WERI-Rb-1 (cell line): ENCODE measurements around the gene LIFR.

Experiments
- DNase-seq: peaks from one replicate; pipeline ENCODE4 v3.0.0-alpha.2; 2020
- H3K27ac ChIP-seq: fragments of 250-450 bp; sonication (Bioruptor Pico); 2 replicates; pipeline ENCODE4 v1.5.1; 2020; ENCODE audit warnings: mild to moderate bottlenecking, moderate library complexity
- H3K27me3 ChIP-seq: fragments of 250-450 bp; sonication (Bioruptor Pico); 2 replicates; pipeline ENCODE4 v1.5.1; 2021; ENCODE audit warnings: mild to moderate bottlenecking, low read depth, moderate library complexity; ENCODE audit not compliant: insufficient read depth, severe bottlenecking
- H3K36me3 ChIP-seq: fragments of 250-450 bp; sonication (Bioruptor Pico); 2 replicates; pipeline ENCODE4 v1.5.1; 2020; ENCODE audit warnings: mild to moderate bottlenecking, moderate library complexity
- H3K4me3 ChIP-seq: 2 replicates; pipeline ENCODE4 v1.5.1; 2011; ENCODE audit warnings: low read depth, mild to moderate bottlenecking, control low read depth, low read length
- H3K9me3 ChIP-seq: fragments of 250-450 bp; sonication (Bioruptor Pico); 2 replicates; pipeline ENCODE4 v1.5.1; 2021; ENCODE audit warnings: mild to moderate bottlenecking, moderate library complexity; ENCODE audit not compliant: severe bottlenecking
- TF ChIP-seq, protein P1 (sequence below): IDR thresholded peaks from 2 replicates; pipeline ENCODE4 v1.5.1; 2011; ENCODE audit warnings: low read depth, mild to moderate bottlenecking, control low read depth, inconsistent platforms, low read length

The LIFR gene

DNA sequence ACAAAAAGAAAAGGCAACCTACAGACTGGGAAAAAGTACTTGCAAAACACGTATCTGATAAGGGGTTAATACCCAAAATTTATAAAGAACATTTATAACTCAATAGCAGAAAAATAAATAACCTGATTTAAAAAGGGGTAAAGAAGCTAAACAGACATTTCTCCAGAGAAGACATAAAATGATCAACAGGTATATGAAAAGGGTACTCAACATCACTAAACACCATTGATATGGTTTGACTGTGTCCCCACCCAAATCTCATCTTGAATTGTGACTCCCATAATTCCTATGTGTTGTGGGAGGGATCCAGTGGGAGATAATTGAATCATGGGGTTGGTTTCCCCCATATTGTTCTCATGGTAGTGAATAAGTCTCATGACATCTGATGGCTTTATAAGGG, 27.1 kb upstream of the LIFR start:
- TF ChIP-seq, protein P1, sequence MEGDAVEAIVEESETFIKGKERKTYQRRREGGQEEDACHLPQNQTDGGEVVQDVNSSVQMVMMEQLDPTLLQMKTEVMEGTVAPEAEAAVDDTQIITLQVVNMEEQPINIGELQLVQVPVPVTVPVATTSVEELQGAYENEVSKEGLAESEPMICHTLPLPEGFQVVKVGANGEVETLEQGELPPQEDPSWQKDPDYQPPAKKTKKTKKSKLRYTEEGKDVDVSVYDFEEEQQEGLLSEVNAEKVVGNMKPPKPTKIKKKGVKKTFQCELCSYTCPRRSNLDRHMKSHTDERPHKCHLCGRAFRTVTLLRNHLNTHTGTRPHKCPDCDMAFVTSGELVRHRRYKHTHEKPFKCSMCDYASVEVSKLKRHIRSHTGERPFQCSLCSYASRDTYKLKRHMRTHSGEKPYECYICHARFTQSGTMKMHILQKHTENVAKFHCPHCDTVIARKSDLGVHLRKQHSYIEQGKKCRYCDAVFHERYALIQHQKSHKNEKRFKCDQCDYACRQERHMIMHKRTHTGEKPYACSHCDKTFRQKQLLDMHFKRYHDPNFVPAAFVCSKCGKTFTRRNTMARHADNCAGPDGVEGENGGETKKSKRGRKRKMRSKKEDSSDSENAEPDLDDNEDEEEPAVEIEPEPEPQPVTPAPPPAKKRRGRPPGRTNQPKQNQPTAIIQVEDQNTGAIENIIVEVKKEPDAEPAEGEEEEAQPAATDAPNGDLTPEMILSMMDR, result no peak
- Histone ChIP-seq H3K27ac (no peak overlapping the region), H3K36me3 (no peaks in the 10 kb centered on the region), H3K27me3 (no peaks in the 10 kb centered on the region), H3K4me3 (no peak overlapping the region), H3K9me3 (no peaks in the 10 kb centered on the region)
- no peak for DNase-seq

DNA sequence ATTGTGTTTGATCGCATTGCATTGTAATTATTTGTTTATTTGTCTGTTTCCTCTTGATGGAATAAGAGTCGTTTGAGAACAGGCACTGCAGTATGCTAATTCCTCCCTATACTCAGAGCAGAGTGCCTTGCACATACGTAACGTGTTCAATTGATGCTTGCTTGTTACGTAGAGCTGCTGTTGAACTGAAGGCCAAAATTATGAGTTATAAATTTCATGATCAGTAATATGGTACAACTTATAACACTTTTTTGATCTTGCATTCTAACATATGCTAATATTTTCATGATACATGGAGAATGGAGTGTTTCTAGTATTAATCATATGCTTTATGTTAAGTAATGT, 26.5 kb upstream of the LIFR start:
- no peak for DNase-seq
- Histone ChIP-seq H3K27ac (no peak overlapping the region), H3K36me3 (no peaks in the 10 kb centered on the region), H3K9me3 (no peaks in the 10 kb centered on the region), H3K4me3 (no peak overlapping the region), H3K27me3 (no peaks in the 10 kb centered on the region)
- TF ChIP-seq, protein P1, result no peak

DNA sequence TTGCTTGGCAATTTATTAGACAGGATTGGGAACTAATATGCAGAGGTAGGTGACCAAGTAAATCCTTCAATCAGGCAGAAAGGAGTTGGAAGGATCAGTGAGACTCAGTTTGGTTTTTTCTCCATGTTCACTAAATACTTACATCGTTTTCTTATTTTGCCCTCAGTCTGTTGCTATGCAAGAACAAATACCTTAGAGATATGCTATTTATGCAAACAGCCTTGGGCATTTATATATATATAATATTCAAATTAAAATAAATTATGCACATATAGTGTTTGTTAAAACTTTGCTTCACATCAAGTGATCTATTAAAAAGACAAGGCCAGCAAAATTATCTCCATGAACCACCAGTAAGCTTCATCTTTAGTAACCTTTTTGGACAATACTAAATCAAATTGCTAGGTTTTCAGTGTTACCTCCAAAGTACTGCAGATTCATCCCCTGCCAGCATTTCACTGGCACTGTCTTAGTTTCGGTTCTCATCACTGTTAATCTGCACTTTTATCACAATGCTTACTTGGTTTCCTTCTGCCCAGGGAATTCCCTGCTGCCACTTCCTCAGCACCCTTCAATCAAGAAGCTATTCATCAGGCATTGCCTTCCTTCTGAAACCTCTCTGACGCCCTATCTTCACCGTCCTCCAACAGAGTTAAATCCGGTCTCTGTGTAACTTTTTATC, 26.0 kb upstream of the LIFR start:
- no peaks in the 10 kb centered on the region for H3K36me3 ChIP-seq

DNA sequence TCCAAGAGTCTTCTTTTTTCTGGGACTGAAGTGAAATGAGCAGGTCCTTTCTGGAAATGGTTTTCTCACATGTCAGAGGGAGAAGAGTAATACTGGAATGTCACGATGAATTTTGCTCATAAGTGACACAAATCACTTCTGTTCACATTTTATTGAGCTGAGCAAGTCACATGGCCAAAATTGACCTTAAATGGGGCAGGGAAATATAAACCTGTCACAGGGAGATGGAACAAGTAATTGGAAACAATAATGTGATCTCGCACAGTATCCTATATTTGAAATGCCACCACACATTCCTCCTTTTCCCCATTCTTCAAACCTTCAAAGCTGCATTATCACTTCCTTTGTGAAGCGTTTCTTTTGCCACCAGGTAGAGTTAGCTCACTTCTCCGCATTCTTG, 25.2 kb upstream of the LIFR start:
- H3K9me3 ChIP-seq, result no peaks in the 10 kb centered on the region

More for the DNA sequence above, 26.0 kb upstream of the LIFR start:
- Histone ChIP-seq H3K27ac (no peak overlapping the region), H3K4me3 (no peak overlapping the region), H3K9me3 (no peaks in the 10 kb centered on the region), H3K27me3 (no peaks in the 10 kb centered on the region)
- TF ChIP-seq, protein P1, result no peak
- DNase-seq, result no peak

DNA sequence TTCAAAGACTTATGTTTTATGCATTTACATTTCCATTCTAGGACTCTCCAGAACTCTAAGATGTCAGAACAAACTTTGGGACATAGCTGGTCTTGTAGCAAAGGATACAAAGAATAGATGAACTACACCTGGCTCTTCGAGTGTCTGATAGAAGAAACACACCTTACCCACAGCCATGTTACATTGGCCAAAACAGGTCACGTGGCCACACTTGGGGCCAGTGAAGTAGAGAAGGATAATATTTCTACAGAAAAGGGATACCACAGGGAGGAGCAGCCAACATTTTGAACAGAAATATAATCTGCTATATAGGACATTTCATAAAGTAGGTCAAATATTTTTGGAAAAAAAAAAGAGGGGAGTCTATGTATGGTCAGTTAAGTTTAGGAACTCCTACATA, 22.7 kb upstream of the LIFR start:
- no peak for DNase-seq
- H3K36me3 ChIP-seq, result no peaks in the 10 kb centered on the region
- no peaks in the 10 kb centered on the region for H3K27me3 ChIP-seq
- TF ChIP-seq, protein P1, result no peak
- H3K27ac ChIP-seq, result no peak overlapping the region
- no peaks in the 10 kb centered on the region for H3K9me3 ChIP-seq
- H3K4me3 ChIP-seq, result no peak overlapping the region

More for the DNA sequence above, 25.2 kb upstream of the LIFR start:
- DNase-seq, result no peak
- TF ChIP-seq, protein P1, result no peak
- Histone ChIP-seq H3K27me3 (no peaks in the 10 kb centered on the region), H3K36me3 (no peaks in the 10 kb centered on the region), H3K4me3 (no peak overlapping the region), H3K27ac (no peak overlapping the region)

DNA sequence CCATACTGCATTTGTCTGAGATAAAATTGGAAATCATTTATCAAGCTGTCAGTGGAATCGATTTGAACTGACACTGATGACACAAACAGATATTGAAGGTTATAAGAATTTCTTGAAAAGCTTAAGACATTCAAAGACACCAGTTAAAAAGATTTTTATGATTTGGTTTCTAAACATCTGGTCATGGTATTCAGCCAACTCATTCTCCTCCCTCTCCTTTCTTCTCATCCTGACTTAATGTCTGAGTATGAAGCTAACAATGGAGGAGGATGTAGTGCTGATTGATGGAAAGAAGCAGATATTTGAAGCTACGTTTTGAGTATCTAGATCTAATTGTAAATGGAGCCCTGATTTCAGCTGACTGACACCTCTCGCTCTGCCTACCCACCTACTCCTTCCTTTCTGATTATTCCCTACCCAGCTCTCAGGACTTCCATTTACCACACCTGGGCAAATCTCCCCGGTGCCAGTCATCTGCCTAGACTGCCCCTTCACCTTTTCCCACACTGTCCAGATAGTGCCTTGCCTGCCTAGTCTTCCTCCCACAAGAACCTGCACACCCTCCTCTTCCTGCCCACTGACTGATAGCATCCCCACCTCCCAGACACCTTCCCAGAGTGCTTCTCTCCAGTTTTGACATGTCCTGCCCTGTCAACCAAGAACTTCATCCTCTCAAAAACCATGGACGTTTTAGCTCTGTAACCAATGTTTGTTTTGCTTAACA, 20.7 kb upstream of the LIFR start:
- no peak for DNase-seq
- Histone ChIP-seq H3K27me3 (no peaks in the 10 kb centered on the region), H3K27ac (no peak overlapping the region), H3K36me3 (no peaks in the 10 kb centered on the region), H3K4me3 (no peak overlapping the region), H3K9me3 (no peaks in the 10 kb centered on the region)
- TF ChIP-seq, protein P1, result no peak
